ENCODE measurements around the gene FN1.

GRCh38 chr2:215476424-215476823 lies 40.6 kb upstream of the FN1 start:
- TF ChIP-seq CTCF (IDR thresholded peaks at IDR 0.05) (no peak), POLR2A (IDR thresholded peaks at IDR 0.05) (no peak)

All from testis (tissue), 2 donors.